Glutamatergic neuron (in vitro differentiated cells): ENCODE results near the gene KDM5A. TPM values are rescaled to one million over a fixed set of nuclear protein-coding genes. Genes with fewer than 3 reads are reported as not detected.

ENCODE experiments used
- DNase-seq: peaks from one replicate; pipeline ENCODE4 v3.0.0; 2022
- H3K27ac Mint-ChIP-seq: one replicate; pipeline ENCODE4 v1.8.0; 2020; ENCODE audit warnings: mild to moderate bottlenecking, mixed read lengths, inconsistent platforms; ENCODE audit not compliant: unreplicated experiment
- H3K27me3 Mint-ChIP-seq: one replicate; pipeline ENCODE4 v1.8.0; 2020; ENCODE audit warnings: mild to moderate bottlenecking, moderate library complexity, mixed read lengths, inconsistent platforms; ENCODE audit not compliant: unreplicated experiment
- H3K36me3 Mint-ChIP-seq: one replicate; pipeline ENCODE4 v1.8.0; 2020; ENCODE audit warnings: mild to moderate bottlenecking, mixed read lengths, inconsistent platforms; ENCODE audit not compliant: unreplicated experiment
- H3K4me1 Mint-ChIP-seq: one replicate; pipeline ENCODE4 v1.8.0; 2020; ENCODE audit warnings: mild to moderate bottlenecking, low read depth, mixed read lengths, inconsistent platforms; ENCODE audit not compliant: unreplicated experiment
- H3K4me3 Mint-ChIP-seq: one replicate; pipeline ENCODE4 v1.8.0; 2020; ENCODE audit warnings: mild to moderate bottlenecking, mixed read lengths, inconsistent platforms; ENCODE audit not compliant: unreplicated experiment
- H3K9me3 Mint-ChIP-seq: one replicate; pipeline ENCODE4 v1.8.0; 2020; ENCODE audit warnings: mild to moderate bottlenecking, moderate library complexity, mixed read lengths, inconsistent platforms; ENCODE audit not compliant: unreplicated experiment
- CTCF ChIP-seq: fragments of 200-600 bp; sonication (generic); IDR thresholded peaks from one replicate; pipeline ENCODE4 v1.5.0; 2021; ENCODE audit not compliant: partially characterized antibody, unreplicated experiment
- total RNA-seq: library from RNA; stranded (reverse); fragmentation: NEBNext Ultra II Directional; extraction: Animal tissue kit (Norgen Biotek cat#: 25700); gene quantifications from one replicate; pipeline ENCODE4 v1.2.1, GENCODE V29; 2021; ENCODE audit not compliant: unreplicated experiment

Gene KDM5A
- total RNA-seq, 1 donor from 2014 or later, result 86.4 TPM

- peaks cover 6% of the 10 kb centered on the region for H3K9me3 Mint-ChIP-seq
- no peak overlapping the region for H3K27ac Mint-ChIP-seq
- H3K4me1 Mint-ChIP-seq, result no peaks in the 10 kb centered on the region
- peaks cover 3% of the 10 kb centered on the region for H3K27me3 Mint-ChIP-seq
- H3K36me3 Mint-ChIP-seq, result peaks cover 23% of the 10 kb centered on the region
- no peak for TF ChIP-seq CTCF
- H3K4me3 Mint-ChIP-seq, result no peak overlapping the region
- no peak for DNase-seq
Observed at GRCh38 chr12:295132-295531, 94.0 kb downstream of the KDM5A start.

GRCh38 chr12:293199-293598 lies 95.9 kb downstream of the KDM5A start:
- DNase-seq, result no peak
- Mint-ChIP-seq H3K4me1 (no peaks in the 10 kb centered on the region), H3K27me3 (peaks cover 3% of the 10 kb centered on the region), H3K27ac (no peak overlapping the region), H3K9me3 (no peaks in the 10 kb centered on the region), H3K36me3 (peaks cover 6% of the 10 kb centered on the region), H3K4me3 (no peak overlapping the region)
- no peak for TF ChIP-seq CTCF

- Mint-ChIP-seq H3K36me3 (peaks cover 6% of the 10 kb centered on the region), H3K4me1 (no peaks in the 10 kb centered on the region), H3K27me3 (peaks cover 3% of the 10 kb centered on the region), H3K9me3 (no peaks in the 10 kb centered on the region), H3K4me3 (no peak overlapping the region), H3K27ac (no peak overlapping the region)
- DNase-seq, result no peak
- no peak for TF ChIP-seq CTCF
Observed at GRCh38 chr12:292186-292585, 96.9 kb downstream of the KDM5A start.

GRCh38 chr12:291153-291723 lies 97.9 kb downstream of the KDM5A start:
- H3K4me1 Mint-ChIP-seq, result no peaks in the 10 kb centered on the region
- DNase-seq, result no peak
- peaks cover 6% of the 10 kb centered on the region for H3K36me3 Mint-ChIP-seq
- no peak for TF ChIP-seq CTCF
- H3K4me3 Mint-ChIP-seq, result no peak overlapping the region
- H3K9me3 Mint-ChIP-seq, result no peaks in the 10 kb centered on the region
- H3K27ac Mint-ChIP-seq, result no peak overlapping the region
- H3K27me3 Mint-ChIP-seq, result peaks cover 3% of the 10 kb centered on the region

GRCh38 chr12:288687-289086 lies 100.4 kb downstream of the KDM5A start:
- peaks cover 3% of the 10 kb centered on the region for H3K27me3 Mint-ChIP-seq
- no peak for TF ChIP-seq CTCF
- no peak overlapping the region for H3K27ac Mint-ChIP-seq
- H3K36me3 Mint-ChIP-seq, result peaks cover 6% of the 10 kb centered on the region
- DNase-seq, result no peak
- H3K4me3 Mint-ChIP-seq, result no peak overlapping the region
- no peaks in the 10 kb centered on the region for H3K4me1 Mint-ChIP-seq
- no peaks in the 10 kb centered on the region for H3K9me3 Mint-ChIP-seq
